Measurements from ENCODE around the gene TLR5. TPM values are rescaled to one million over a fixed set of nuclear protein-coding genes. Genes with fewer than 3 reads are reported as not detected.

Gene TLR5
- polyA plus RNA-seq, 1 donor (not counting 4 experiments of a cell fraction or from before 2014, with no cell fraction given) = 1.3 TPM

- Histone ChIP-seq H3K9me3 (ENCODE audit: control insufficient read depth, low read depth, low read length) (no peaks in the 10 kb centered on the region), H3K36me3 (ENCODE audit: control insufficient read depth in 2 of 2, extremely low read depth in 1 of 2, insufficient read depth in 2 of 2, low read length in 2 of 2) (no peaks in the 10 kb centered on the region), H3K9ac (ENCODE audit: control insufficient read depth, extremely low read depth, insufficient read depth, low read length) (no peak overlapping the region), H3K27me3 (ENCODE audit: control insufficient read depth, extremely low read depth, insufficient read depth, low read length) (peaks cover 5% of the 10 kb centered on the region), H4K20me1 (ENCODE audit: control insufficient read depth, extremely low read depth, insufficient read depth, low read length) (no peaks in the 10 kb centered on the region), H3K9me1 (ENCODE audit: control insufficient read depth, extremely low read depth, insufficient read depth, low read length) (no peaks in the 10 kb centered on the region), H2AFZ (ENCODE audit: control insufficient read depth, low read length) (no peak overlapping the region), H3K27ac (ENCODE audit: control insufficient read depth, insufficient read depth, low read length) (no peak overlapping the region), H3K4me1 (ENCODE audit: control insufficient read depth, extremely low read depth, insufficient read depth, low read length) (no peaks in the 10 kb centered on the region), H3K79me2 (ENCODE audit: control insufficient read depth, insufficient read depth, low read length) (no peaks in the 10 kb centered on the region), H3K4me2 (ENCODE audit: control insufficient read depth, extremely low read depth, insufficient read depth, low read depth, low read length) (no peak overlapping the region), H3K4me3 (ENCODE audit: control insufficient read depth in 2 of 3, extremely low read depth in 1 of 3, insufficient read depth in 2 of 3, low read depth in 1 of 3, low read length in 3 of 3) (no peak overlapping the region)
- TF ChIP-seq CTCF (optimal IDR thresholded peaks at IDR 0.05 in 1 of 3, IDR thresholded peaks at IDR 0.05 in 1 of 3, conservative IDR thresholded peaks at IDR 0.05 in 1 of 3; ENCODE audit: extremely low read depth in 1 of 3, insufficient read depth in 2 of 3, low read length in 3 of 3) (no peak), EZH2 (IDR thresholded peaks at IDR 0.05; ENCODE audit: low read length) (no peak)
- dilution Hi-C loops (cut with MboI; ENCODE audit: extremely low pct_ligation_motif_present, low sequenced_read_pairs) = no loop called here
- FAIRE-seq = no peak
- DNase-seq (ENCODE audit: low read depth, low spot score) = no peak
These were observed 18.3 kb upstream of the TLR5 start for GRCh38 chr1:223161321-223161720.

- FAIRE-seq = no peak
These were observed 13.3 kb upstream of the TLR5 start for GRCh38 chr1:223156343-223156742.

More at GRCh38 chr1:223156343-223156742, 13.3 kb upstream of the TLR5 start:
- Histone ChIP-seq H3K4me1 (ENCODE audit: control insufficient read depth, extremely low read depth, insufficient read depth, low read length) (no peaks in the 10 kb centered on the region), H3K36me3 (ENCODE audit: control insufficient read depth in 2 of 2, extremely low read depth in 1 of 2, insufficient read depth in 2 of 2, low read length in 2 of 2) (no peaks in the 10 kb centered on the region), H2AFZ (ENCODE audit: control insufficient read depth, low read length) (no peak overlapping the region), H3K4me2 (ENCODE audit: control insufficient read depth, extremely low read depth, insufficient read depth, low read depth, low read length) (no peak overlapping the region), H4K20me1 (ENCODE audit: control insufficient read depth, extremely low read depth, insufficient read depth, low read length) (no peaks in the 10 kb centered on the region), H3K27me3 (ENCODE audit: control insufficient read depth, extremely low read depth, insufficient read depth, low read length) (no peaks in the 10 kb centered on the region), H3K9me1 (ENCODE audit: control insufficient read depth, extremely low read depth, insufficient read depth, low read length) (no peaks in the 10 kb centered on the region), H3K27ac (ENCODE audit: control insufficient read depth, insufficient read depth, low read length) (no peak overlapping the region), H3K79me2 (ENCODE audit: control insufficient read depth, insufficient read depth, low read length) (no peaks in the 10 kb centered on the region), H3K4me3 (ENCODE audit: control insufficient read depth in 2 of 3, extremely low read depth in 1 of 3, insufficient read depth in 2 of 3, low read depth in 1 of 3, low read length in 3 of 3) (no peak overlapping the region), H3K9ac (ENCODE audit: control insufficient read depth, extremely low read depth, insufficient read depth, low read length) (no peak overlapping the region), H3K9me3 (ENCODE audit: control insufficient read depth, low read depth, low read length) (no peaks in the 10 kb centered on the region)
- no peak for DNase-seq (ENCODE audit: low read depth, low spot score)
- TF ChIP-seq CTCF (optimal IDR thresholded peaks at IDR 0.05 in 1 of 3, IDR thresholded peaks at IDR 0.05 in 1 of 3, conservative IDR thresholded peaks at IDR 0.05 in 1 of 3; ENCODE audit: extremely low read depth in 1 of 3, insufficient read depth in 2 of 3, low read length in 3 of 3) (no peak), EZH2 (IDR thresholded peaks at IDR 0.05; ENCODE audit: low read length) (no peak)
- dilution Hi-C loops (cut with MboI; ENCODE audit: extremely low pct_ligation_motif_present, low sequenced_read_pairs) = no loop called here
